Esophagus squamous epithelium (tissue), 5 donors: Measurements from ENCODE around the gene KIF21B. TPM values are rescaled to one million over a fixed set of nuclear protein-coding genes. Genes with fewer than 3 reads are reported as not detected.
"Not testable (repeated sequence)": the region's sequence is repeated elsewhere in the genome, so short reads cannot be mapped to it uniquely, and the experiment has no call there.

Source experiments
- DNase-seq: peaks from one replicate; lab custom pipeline; 2025; lab: John Stamatoyannopoulos, UW
- H3K27ac ChIP-seq, 4 donors: fragments of 200-600 bp; sonication (generic); one replicate each; pipeline ENCODE4 v1.5.1; 2016 to 2019; ENCODE audit warnings: mild to moderate bottlenecking in 1 of 4
- H3K27me3 ChIP-seq, 4 donors: fragments of 200-600 bp; sonication (generic); 1 replicate in 3 of 4; 2 replicates in 1 of 4; pipeline versions ENCODE4 v1.5.1 to v1.6.0; 2017 to 2021; ENCODE audit warnings: antibody characterized with exemption in 1 of 4
- H3K36me3 ChIP-seq, 3 donors: fragments of 200-600 bp; sonication (generic); one replicate each; pipeline ENCODE4 v1.5.1; 2016 to 2019
- H3K4me1 ChIP-seq, 3 donors: fragments of 200-600 bp; sonication (generic); one replicate each; pipeline ENCODE4 v1.5.1; 2017 to 2019
- H3K4me3 ChIP-seq, 4 donors: fragments of 200-600 bp; sonication (generic); 1 replicate in 3 of 4; 2 replicates in 1 of 4; pipeline ENCODE4 v1.5.1; 2016 to 2019; ENCODE audit warnings: mild to moderate bottlenecking in 2 of 4, moderate library complexity in 1 of 4
- H3K9me3 ChIP-seq, 3 donors: fragments of 200-600 bp; sonication (generic); one replicate each; pipeline ENCODE4 v1.5.1; 2016 to 2019
- POLR2A ChIP-seq, 4 donors: fragments of 450-650 bp; IDR thresholded peaks; one replicate each; pipeline ENCODE4 v1.6.1; 2017; ENCODE audit warnings: antibody characterized with exemption in 4 of 4, mild to moderate bottlenecking in 4 of 4, moderate library complexity in 3 of 4
- WGBS, 2 donors: methylation state at CpG; one replicate each; pipeline ENCODE4 v1.1.5; 2018; 5-methylcytosine and 5-hydroxymethylcytosine counted together
- intact Hi-C: fragments of 100-400 bp; cut with DNase I; formaldehyde crosslinking; loops from one replicate; pipeline ENCODE4 v1.15.0; 2022
- total RNA-seq, 4 donors: library from RNA; depleted of rRNA; stranded (reverse); fragments of >200 nt; gene quantifications; one replicate each; pipeline ENCODE4 v1.1.0, GENCODE V29; 2016
- TF ChIP-seq, protein P1 (sequence below), 6 experiments: fragments of 450-650 bp in 4 of 6; fragments of 200-600 bp in 2 of 6; sonication (generic) in 2 of 6; IDR thresholded peaks; one replicate each; pipeline ENCODE4 v1.5.1; 2016 to 2019; ENCODE audit warnings: antibody characterized with exemption in 6 of 6, mild to moderate bottlenecking in 4 of 6, moderate library complexity in 4 of 6
- donor health status: DM: yes; HTN: yes; CAD: no.

Gene KIF21B
- total RNA-seq, 4 donors from 2014 or later = 0.53 to 2.1 (median 1.0) TPM

DNA sequence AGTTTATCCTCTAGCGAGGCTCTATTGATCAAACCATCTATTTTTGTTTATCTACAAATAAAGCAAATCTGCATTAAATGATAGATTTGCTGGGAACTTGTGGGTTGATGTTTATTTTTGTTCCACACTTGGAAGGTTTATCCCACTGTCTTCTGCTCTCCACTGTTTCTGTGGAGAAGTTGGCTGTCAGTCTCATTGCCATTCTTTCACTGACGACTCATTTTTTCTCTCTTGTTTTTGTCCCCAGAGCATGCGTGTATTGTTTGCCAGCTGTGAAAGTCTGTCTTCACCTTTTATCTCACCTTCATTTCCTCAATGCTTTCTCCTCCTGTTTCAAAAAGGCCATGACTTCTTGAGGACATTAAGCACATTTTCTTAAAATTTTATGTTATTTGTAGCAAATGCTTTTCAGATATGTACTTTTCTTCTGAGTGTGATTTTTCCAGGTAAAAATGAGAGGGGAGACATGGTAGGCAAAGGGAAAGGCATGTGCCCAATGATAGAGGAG lies 76.4 kb downstream of the KIF21B start:
- TF ChIP-seq, protein P1, sequence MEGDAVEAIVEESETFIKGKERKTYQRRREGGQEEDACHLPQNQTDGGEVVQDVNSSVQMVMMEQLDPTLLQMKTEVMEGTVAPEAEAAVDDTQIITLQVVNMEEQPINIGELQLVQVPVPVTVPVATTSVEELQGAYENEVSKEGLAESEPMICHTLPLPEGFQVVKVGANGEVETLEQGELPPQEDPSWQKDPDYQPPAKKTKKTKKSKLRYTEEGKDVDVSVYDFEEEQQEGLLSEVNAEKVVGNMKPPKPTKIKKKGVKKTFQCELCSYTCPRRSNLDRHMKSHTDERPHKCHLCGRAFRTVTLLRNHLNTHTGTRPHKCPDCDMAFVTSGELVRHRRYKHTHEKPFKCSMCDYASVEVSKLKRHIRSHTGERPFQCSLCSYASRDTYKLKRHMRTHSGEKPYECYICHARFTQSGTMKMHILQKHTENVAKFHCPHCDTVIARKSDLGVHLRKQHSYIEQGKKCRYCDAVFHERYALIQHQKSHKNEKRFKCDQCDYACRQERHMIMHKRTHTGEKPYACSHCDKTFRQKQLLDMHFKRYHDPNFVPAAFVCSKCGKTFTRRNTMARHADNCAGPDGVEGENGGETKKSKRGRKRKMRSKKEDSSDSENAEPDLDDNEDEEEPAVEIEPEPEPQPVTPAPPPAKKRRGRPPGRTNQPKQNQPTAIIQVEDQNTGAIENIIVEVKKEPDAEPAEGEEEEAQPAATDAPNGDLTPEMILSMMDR (IDR thresholded peaks at IDR 0.05) = no peak
- TF ChIP-seq POLR2A (IDR thresholded peaks at IDR 0.05) = no peak
- intact Hi-C loops = no loop called here
- Histone ChIP-seq H3K36me3 (no peaks in the 10 kb centered on the region), H3K27ac (no peak overlapping the region), H3K4me1 (no peaks in the 10 kb centered on the region), H3K27me3 (no peaks in the 10 kb centered on the region), H3K9me3 (peaks cover 0 to 10% (median 0%) of the 10 kb centered on the region in 3 donors), H3K4me3 (no peak overlapping the region)
- no peak for DNase-seq
- 84 to 86% methylated on average over 3 of the region's 3 CpGs for WGBS, 2 donors

DNA sequence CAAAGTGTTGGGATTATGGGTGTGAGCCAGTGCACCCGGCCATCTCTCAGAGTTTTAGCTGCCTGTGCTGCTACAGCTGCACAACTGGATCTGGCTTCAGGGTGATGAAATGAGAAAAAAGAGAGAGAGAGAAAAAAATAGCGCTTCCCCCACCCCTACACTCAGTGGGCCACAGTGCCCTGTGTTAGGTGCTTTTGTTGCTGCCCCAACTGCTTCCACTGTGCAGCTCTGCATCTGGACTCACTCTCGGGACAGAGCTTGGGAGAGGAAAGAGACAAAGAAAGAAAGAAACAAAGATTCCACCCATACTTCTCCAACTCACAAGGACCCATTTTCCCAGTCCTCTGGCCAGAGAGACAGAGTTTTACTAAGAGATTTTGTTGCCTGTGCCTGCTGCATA lies 78.4 kb downstream of the KIF21B start:
- no peak overlapping the region for H3K4me3 ChIP-seq
- no peaks in the 10 kb centered on the region for H3K4me1 ChIP-seq
- WGBS, 2 donors = 71 to 84% methylated on average over 3 of the region's 3 CpGs
- peaks cover 0 to 10% (median 0%) of the 10 kb centered on the region in 3 donors for H3K9me3 ChIP-seq
- DNase-seq = no peak
- H3K36me3 ChIP-seq = no peaks in the 10 kb centered on the region
- intact Hi-C loops = no loop called here
- TF ChIP-seq POLR2A (IDR thresholded peaks at IDR 0.05) = no peak
- TF ChIP-seq, protein P1 (IDR thresholded peaks at IDR 0.05) = no peak
- H3K27ac ChIP-seq = no peak overlapping the region
- no peaks in the 10 kb centered on the region for H3K27me3 ChIP-seq

DNA sequence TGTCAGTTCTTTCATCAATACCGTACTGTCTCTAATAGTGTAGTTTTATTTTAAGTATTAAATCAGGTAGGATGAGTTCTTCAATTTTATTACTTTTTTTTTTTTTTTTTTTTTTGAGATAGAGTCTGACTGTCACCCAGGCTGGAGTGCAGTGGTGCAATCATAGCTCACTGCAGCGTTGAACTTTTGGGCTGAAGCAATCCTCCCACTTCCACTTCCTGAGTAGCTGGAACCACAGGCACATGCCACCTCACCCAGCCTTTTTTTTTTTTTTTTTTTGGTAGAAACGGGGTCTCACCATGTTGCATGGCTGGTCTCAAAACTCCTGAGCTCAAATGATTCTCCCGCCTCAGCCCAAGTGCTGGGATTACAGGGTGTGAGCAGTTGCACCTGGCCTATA lies 84.6 kb downstream of the KIF21B start:
- Histone ChIP-seq H3K4me1 (no peaks in the 10 kb centered on the region), H3K36me3 (no peaks in the 10 kb centered on the region), H3K27ac (no peak overlapping the region), H3K27me3 (no peaks in the 10 kb centered on the region), H3K9me3 (no peaks in the 10 kb centered on the region), H3K4me3 (no peak overlapping the region)
- intact Hi-C loops = no loop called here
- WGBS, 2 donors = 33 to 59% methylated on average over 3 to 4 of the region's 4 CpGs
- DNase-seq = no peak
- no peak for TF ChIP-seq POLR2A (IDR thresholded peaks at IDR 0.05)
- TF ChIP-seq, protein P1 (IDR thresholded peaks at IDR 0.05) = no peak

DNA sequence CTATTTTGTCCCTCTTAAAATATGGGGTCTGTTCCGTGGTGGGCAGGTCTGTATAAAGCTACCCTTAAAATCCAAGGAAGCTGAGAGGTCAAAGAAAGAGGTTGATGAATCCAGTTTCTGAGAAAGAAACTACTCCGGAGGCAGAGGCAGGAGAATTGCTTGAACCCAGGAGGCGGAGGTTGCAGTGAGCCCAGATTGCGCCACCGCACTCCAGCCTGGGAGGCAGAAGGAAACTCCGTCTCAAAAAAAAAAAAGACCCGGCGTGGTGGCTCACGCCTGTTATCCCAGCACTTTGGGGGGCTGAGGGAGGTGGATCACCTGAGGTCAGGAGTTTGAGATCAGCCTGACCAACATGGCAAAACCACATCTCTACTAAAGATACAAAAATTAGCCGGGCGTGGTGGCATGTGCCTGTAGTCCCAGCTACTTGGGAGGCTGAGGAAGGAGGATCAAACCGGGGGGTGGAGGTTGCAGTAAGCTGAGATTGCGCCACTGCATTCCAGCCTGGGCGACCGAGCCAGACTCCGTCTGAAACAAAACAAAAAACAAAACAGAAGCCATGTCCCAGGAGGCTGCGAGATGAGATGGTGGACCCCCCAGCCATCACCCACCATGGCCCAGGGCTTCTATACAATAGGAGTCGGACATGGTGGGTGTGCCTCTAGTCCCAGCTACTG lies 88.1 kb downstream of the KIF21B start:
- H3K4me3 ChIP-seq, intact Hi-C loops, H3K4me1 ChIP-seq, DNase-seq, H3K27ac ChIP-seq, H3K9me3 ChIP-seq, H3K36me3 ChIP-seq, H3K27me3 ChIP-seq: not testable (repeated sequence)
- 90 to 91% methylated on average over 17 of the region's 18 CpGs for WGBS, 2 donors

DNA sequence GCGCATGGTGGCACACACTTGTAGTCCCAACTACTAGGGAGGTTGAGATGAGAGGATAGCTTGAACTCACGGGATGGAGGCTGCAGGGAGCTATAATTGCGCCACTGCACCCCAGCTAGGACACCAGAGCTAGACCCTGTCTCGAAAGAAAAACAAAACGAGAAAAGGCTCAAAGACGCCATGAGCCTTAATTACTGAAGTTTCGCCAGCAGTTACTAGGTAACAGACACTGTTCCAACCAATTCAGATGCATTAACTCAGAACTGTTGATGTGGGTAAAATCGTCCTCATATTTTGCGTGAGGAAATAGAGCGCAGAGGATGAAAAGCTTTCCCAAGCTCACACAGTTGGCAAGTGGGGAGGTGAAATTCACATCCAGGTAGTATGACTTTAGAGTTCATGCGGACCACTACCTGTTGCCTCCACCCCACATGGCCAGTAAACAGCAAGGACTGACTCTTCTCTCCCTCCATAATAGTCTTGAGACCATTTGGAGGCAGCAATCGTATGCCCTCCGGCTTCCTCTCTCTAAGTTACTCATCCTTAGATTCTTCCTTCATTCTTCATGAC lies 88.8 kb downstream of the KIF21B start:
- no peak for DNase-seq
- TF ChIP-seq, protein P1 (IDR thresholded peaks at IDR 0.05) = no peak
- no peak for TF ChIP-seq POLR2A (IDR thresholded peaks at IDR 0.05)

More for the DNA sequence above, 88.8 kb downstream of the KIF21B start:
- H3K36me3 ChIP-seq = no peaks in the 10 kb centered on the region
- WGBS, 2 donors = 91 to 94% methylated on average over 13 of the region's 13 CpGs
- intact Hi-C loops = no loop called here
- H3K9me3 ChIP-seq = no peaks in the 10 kb centered on the region
- H3K27ac ChIP-seq = no peak overlapping the region
- H3K4me3 ChIP-seq = no peak overlapping the region
- H3K27me3 ChIP-seq = no peaks in the 10 kb centered on the region
- no peaks in the 10 kb centered on the region for H3K4me1 ChIP-seq
